Lung (tissue), 12 donors: ENCODE results near the gene MAN2A1. TPM values are rescaled to one million over a fixed set of nuclear protein-coding genes. Genes with fewer than 3 reads are reported as not detected.

Experiments used
- ATAC-seq: fragments of 200-7000 bp; cut with Tn5 transposase; one replicate; pipeline ENCODE4 v1.9.1; 2020; ENCODE audit warnings: moderate number of reproducible peaks; ENCODE audit not compliant: insufficient read depth, low FRiP score
- DNase-seq, 3 donors: peaks; one replicate each; pipeline ENCODE4 v3.0.0-alpha.2; 2013 to 2017
- H3K27ac ChIP-seq, 2 donors: one replicate each; pipeline ENCODE4 v1.5.1; 2013; ENCODE audit warnings: mild to moderate bottlenecking in 2 of 2, moderate library complexity in 2 of 2, control low read depth in 1 of 2, inconsistent platforms in 1 of 2, low read depth in 1 of 2, low read length in 1 of 2
- H3K27me3 ChIP-seq, 3 donors: one replicate each; pipeline ENCODE4 v1.5.1; 2013; ENCODE audit warnings: low read length in 2 of 3; ENCODE audit not compliant: control insufficient read depth in 3 of 3, insufficient read depth in 3 of 3
- H3K36me3 ChIP-seq, 4 donors: one replicate each; pipeline ENCODE4 v1.5.1; 2013; ENCODE audit warnings: low read length in 4 of 4, mild to moderate bottlenecking in 1 of 4, moderate library complexity in 1 of 4; ENCODE audit not compliant: control insufficient read depth in 4 of 4, insufficient read depth in 4 of 4
- H3K4me1 ChIP-seq, 5 donors: one replicate each; pipeline ENCODE4 v1.5.1; 2013; ENCODE audit warnings: low read length in 5 of 5, mild to moderate bottlenecking in 2 of 5, moderate library complexity in 1 of 5; ENCODE audit not compliant: control insufficient read depth in 5 of 5, insufficient read depth in 5 of 5
- H3K4me3 ChIP-seq: one replicate; pipeline ENCODE4 v1.5.1; 2013; ENCODE audit warnings: mild to moderate bottlenecking, control low read depth, moderate library complexity
- H3K9ac ChIP-seq, 2 donors: one replicate each; pipeline ENCODE4 v1.5.1; 2013; ENCODE audit warnings: low read length in 2 of 2, control low read depth in 1 of 2; ENCODE audit not compliant: insufficient read depth in 1 of 2
- H3K9me3 ChIP-seq, 4 donors: one replicate each; pipeline ENCODE4 v1.5.1; 2013; ENCODE audit warnings: low read length in 3 of 4, mild to moderate bottlenecking in 1 of 4, moderate library complexity in 1 of 4; ENCODE audit not compliant: control insufficient read depth in 4 of 4, insufficient read depth in 3 of 4
- CTCF ChIP-seq: IDR thresholded peaks from 2 replicates; pipeline ENCODE4 v1.5.1; 2012; ENCODE audit warnings: mild to moderate bottlenecking; ENCODE audit errors: control extremely low read depth, extremely low read depth
- WGBS, 2 donors: extraction: QIAGEN DNeasy Blood & Tissue Kit; methylation state at CpG; one replicate each; pipeline ENCODE4 v1.1.7; 2013; 5-methylcytosine and 5-hydroxymethylcytosine counted together
- polyA plus RNA-seq, 2 donors: library from polyadenylated mRNA; stranded (reverse); fragments of 200-250 nt; gene quantifications; one replicate each; pipeline ENCODE4 v1.2.1, GENCODE V29; 2013
- total RNA-seq, 2 donors: library from RNA; depleted of rRNA in 1 of 2; stranded (reverse); fragments of >200 nt in 1 of 2; gene quantifications; one replicate each; pipeline ENCODE4 v1.2.1, GENCODE V29; 2014 to 2021
- donor health status: control.
- donor health status: control.
- donor health status: Bipolar disorder and iron deficiency.
- donor health status: healthy.
- donor health status: DM: yes; HTN: yes; CAD: no.

The MAN2A1 gene
- total and polyA plus RNA-seq, 4 donors, result 7.8 to 65.1 (median 25.3) TPM

- H3K4me3 ChIP-seq, result no peak overlapping the region
- DNase-seq, result no peak
- peaks cover 0 to 4% (median 0%) of the 10 kb centered on the region in 5 donors for H3K4me1 ChIP-seq
- no peak overlapping the region for H3K27ac ChIP-seq
- no peaks in the 10 kb centered on the region for H3K27me3 ChIP-seq
- no peak for ATAC-seq
- no peaks in the 10 kb centered on the region for H3K36me3 ChIP-seq
- H3K9ac ChIP-seq, result no peak overlapping the region
- no peaks in the 10 kb centered on the region for H3K9me3 ChIP-seq
- 86 to 91% methylated on average over 1 of the region's 1 CpG for WGBS, 2 donors
- no peak for TF ChIP-seq CTCF
Measured at GRCh38 chr5:109669991-109670706, 19.6 kb upstream of the MAN2A1 start.

GRCh38 chr5:109671136-109671535, 18.6 kb upstream of the MAN2A1 start:
- WGBS, 2 donors, result 92 to 97% methylated on average over 2 of the region's 2 CpGs
- no peak for ATAC-seq

GRCh38 chr5:109674596-109674995, 15.1 kb upstream of the MAN2A1 start:
- Histone ChIP-seq H3K9ac (no peak overlapping the region), H3K36me3 (no peaks in the 10 kb centered on the region), H3K4me3 (no peak overlapping the region), H3K4me1 (peaks cover 0 to 4% (median 0%) of the 10 kb centered on the region in 5 donors), H3K27ac (no peak overlapping the region), H3K27me3 (no peaks in the 10 kb centered on the region), H3K9me3 (no peaks in the 10 kb centered on the region)
- TF ChIP-seq CTCF, result no peak
- no peak for DNase-seq
- 85 to 95% methylated on average over 4 of the region's 4 CpGs for WGBS, 2 donors
- ATAC-seq, result no peak

More at GRCh38 chr5:109671136-109671535, 18.6 kb upstream of the MAN2A1 start:
- DNase-seq, result no peak
- H3K9me3 ChIP-seq, result no peaks in the 10 kb centered on the region
- TF ChIP-seq CTCF, result no peak
- H3K4me1 ChIP-seq, result peaks cover 0 to 4% (median 0%) of the 10 kb centered on the region in 5 donors
- no peaks in the 10 kb centered on the region for H3K27me3 ChIP-seq
- H3K4me3 ChIP-seq, result no peak overlapping the region
- no peak overlapping the region for H3K27ac ChIP-seq
- H3K9ac ChIP-seq, result no peak overlapping the region
- H3K36me3 ChIP-seq, result no peaks in the 10 kb centered on the region
